GM21390 (cell line): ENCODE results near the gene LKAAEAR1.

ENCODE experiments used
- ATAC-seq: cut with Tn5 transposase; IDR thresholded peaks from one replicate; pipeline ENCODE4 v1.9.1; 2021; ENCODE audit not compliant: unreplicated experiment

The LKAAEAR1 gene

DNA sequence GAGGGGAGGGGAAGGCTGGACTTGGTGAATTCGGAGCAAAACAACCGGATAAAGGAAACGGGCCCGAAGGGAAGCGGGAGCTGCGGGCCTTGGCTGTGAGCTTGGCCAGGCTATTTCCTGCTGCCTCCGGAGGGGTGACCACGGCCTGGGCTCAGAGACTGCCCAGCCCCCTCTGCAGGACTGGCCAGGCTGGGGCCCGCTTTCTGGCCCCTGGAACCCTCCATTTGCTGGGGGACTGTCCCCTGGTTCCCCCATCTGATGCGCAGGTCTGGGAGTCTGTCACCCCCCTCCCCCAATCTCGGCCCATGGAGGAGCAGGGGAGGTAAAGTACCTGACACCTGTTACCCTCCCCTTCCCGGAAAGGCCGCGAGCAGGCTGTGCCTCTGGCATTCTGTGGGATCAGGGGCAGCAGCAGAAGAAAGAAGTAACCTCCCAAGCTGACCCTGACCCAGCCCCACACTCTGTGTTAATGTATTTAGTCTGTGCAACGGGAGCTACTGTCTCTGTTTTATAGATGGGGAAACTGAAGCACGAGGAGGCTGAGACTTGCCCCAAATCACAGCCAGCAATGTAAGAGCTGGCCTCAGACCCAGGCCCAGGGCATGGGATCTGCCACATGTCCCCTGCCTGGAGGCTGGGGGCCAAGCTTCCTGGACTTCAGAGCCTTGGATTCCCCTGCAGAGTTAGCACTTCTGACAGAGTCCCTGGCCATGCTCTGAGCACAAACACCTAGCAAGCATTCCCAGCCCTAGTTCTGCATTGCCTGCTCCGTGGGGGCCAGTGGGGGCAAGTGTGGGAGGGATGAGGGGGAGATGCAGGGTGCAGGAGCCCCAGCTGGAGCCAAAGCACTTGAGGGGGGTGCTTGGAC is 44.7 kb downstream of the LKAAEAR1 start:
- no peak for ATAC-seq

DNA sequence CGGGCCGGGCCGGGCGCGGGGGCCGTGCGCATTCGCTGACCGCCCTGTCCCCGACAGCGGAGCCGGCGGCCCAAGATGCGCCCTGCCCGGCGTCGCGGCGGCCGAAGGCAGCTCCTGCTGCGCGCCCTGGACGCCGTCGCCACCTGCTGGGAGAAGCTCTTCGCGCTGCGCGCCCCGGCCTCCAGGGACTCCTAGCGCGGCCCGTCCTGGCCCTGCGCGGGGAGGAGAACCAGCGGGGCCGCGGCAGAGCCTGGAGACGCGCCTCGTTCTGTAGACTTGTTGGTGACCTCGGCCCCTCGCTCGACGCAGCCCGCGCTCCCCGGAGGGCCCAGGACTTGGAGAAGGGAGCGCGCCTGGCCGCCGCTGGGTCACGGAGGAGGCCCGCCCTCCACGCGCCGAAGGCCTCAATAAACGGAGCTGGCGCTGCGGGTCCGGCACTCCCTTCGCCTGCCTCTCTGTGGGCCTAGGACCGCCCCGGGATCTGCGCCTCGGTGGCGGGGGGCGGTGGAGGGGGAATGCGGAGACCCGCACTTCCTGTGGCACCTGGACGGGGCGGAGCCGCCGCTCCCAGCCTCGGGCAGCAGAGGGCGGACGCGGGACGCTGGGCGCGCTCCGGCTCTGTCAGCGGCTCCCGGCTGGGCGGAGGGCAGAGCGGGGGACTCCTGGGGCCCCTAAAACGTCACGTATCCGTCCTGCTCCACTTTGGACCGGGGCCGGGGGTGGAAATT is 45.5 kb downstream of the LKAAEAR1 start:
- peak; percentile 54 for ATAC-seq

GRCh38 chr20:64038224-64038564 is 46.0 kb downstream of the LKAAEAR1 start:
- peak; percentile 27 for ATAC-seq

DNA sequence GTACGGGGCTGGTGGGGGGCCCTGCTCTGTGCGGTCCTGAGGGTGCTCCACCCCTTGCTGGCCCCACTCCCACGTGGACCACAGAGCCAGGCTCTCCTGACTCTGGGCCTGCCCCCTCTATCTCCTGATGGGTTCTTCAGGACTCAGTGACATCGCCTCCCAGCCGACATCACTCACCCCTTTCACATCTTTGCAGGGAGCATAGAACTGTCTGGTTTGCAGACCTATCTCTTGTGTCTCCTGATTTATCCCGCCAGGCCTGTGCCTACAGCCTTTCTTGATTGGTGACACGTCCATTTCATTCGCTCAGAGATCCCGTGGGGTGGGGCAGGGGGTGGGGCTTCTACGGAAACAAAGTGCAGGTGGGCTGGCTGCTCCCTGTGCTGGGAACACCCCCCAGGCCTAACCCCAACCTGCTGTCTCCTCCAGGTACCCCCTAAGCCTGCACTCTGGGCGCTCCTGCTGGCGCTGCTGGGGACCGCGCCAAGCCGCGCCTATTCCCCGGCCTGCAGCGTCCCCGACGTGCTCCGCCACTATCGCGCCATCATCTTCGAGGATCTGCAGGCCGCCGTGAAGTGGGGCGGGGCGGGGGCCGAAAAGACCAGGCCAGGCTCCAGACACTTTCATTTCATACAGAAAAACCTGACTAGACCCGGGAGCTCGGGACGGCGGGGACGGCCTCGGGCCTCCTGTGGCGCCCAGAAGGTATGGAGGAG is 46.5 kb downstream of the LKAAEAR1 start:
- no peak for ATAC-seq

- ATAC-seq, result no peak
Measured at GRCh38 chr20:64037199-64037497, 47.0 kb downstream of the LKAAEAR1 start.

DNA sequence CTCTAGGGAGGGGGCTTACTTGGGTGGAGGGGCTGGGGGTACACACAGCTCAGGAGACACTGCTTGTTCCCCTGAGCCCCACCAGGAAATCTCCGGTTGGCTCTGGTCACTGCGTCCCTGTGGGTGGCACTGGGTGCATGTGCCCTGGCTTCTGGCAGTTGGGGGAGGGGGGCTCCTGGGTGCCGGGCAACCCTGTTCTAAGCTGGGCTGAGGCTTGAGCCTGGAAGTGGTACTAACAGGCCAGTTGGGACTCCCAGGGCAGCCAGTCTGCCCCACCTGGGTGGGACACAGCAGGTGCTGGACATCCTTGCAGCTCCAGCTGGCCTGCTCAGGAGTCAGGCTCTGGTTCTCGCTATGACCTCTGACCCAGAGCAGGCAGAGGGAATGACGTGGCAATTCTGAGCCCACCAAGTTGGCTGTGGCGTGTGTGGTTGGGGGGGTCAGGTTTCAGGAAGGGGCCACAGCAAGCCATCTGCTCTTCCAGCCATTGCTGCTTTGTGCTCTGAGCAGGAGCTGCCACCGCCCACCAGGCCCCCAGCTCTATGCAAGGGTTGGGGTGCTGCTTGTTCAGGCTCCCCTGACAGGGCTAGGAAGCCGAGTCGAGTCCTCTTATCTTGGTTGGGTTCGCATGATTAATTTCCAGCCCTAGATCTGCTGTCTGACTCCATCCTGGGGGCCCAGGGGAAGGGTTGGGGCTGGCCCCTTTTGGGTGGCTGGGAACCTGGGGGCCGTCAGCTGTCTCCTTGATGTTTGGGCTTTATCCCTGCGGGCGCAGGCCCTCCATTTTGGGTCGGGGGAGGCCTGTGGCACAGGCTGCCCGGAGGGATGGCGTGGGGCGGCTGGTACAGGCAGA is 47.6 kb downstream of the LKAAEAR1 start:
- ATAC-seq, result no peak

- no peak for ATAC-seq
Measured at GRCh38 chr20:64035933-64036345, 48.3 kb downstream of the LKAAEAR1 start, which contains the start of gene C20orf204. TSS of gene C20orf204 (plus strand) at chr20:64036182. CDS start at chr20:64036324, 142 bp downstream.

DNA sequence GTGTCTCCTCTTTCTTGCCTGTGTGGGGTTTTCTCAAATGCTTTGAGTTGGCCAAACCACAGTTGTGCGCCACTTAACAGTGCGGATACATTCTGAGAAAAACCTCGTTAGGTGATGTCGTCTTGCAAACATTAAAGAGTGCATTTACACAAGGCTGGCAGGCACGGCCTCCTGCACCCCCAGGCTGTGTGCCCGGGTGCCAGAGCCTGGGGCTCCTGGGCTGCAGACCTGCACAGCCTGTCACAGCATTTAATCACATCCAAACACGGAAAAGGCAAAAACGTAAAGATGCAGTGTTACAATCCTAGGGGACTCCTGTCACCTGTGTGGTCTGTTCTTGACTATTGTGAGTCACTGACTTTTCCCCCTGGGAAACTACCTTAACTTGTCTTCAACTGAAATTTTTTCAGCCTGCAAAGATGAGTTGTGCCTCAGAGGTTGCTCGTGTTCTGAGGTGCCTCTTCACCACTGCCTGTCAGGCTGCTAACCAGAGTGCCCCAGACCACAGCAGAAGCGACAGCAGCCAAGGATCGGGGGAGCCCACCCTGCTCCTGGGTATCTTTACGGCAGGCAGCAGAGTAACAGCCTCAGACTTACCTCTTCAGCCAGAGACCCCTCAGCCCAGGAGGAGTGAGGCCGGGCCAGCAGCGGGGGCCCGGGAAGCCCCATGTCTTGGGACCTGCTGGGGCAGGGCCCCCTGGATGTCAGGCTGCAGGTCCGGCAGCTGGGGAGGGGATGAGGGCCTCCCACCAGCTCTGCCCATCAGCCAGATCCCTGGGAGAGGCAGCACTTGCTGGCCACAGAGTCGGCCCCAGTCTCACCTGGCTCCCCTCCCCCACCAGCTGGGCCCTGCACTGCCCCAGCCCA is 48.9 kb downstream of the LKAAEAR1 start:
- no peak for ATAC-seq

- no peak for ATAC-seq
Measured at GRCh38 chr20:64033981-64034493, 50.2 kb downstream of the LKAAEAR1 start.
